Large intestine (tissue), 3 donors: Measurements from ENCODE around the gene CRB2. TPM values are rescaled to one million over a fixed set of nuclear protein-coding genes. Genes with fewer than 3 reads are reported as not detected.

Source experiments
- DNase-seq, 2 donors: peaks; one replicate each; pipeline versions ENCODE4 v3.0.0 to v3.0.0-alpha.2; 2013
- H3K27ac ChIP-seq: one replicate; pipeline ENCODE4 v1.5.1; 2013; ENCODE audit warnings: low read length
- H3K27me3 ChIP-seq: 2 replicates; pipeline ENCODE4 v1.6.1; 2013; ENCODE audit warnings: low read length; ENCODE audit not compliant: control insufficient read depth, insufficient read depth
- H3K36me3 ChIP-seq: 2 replicates; pipeline ENCODE4 v1.6.1; 2013; ENCODE audit warnings: low read length; ENCODE audit not compliant: control insufficient read depth, insufficient read depth
- H3K4me1 ChIP-seq: one replicate; pipeline ENCODE4 v1.6.1; 2013; ENCODE audit warnings: low read length; ENCODE audit not compliant: control insufficient read depth, insufficient read depth
- H3K4me3 ChIP-seq: one replicate; pipeline ENCODE4 v1.5.1; 2013; ENCODE audit warnings: low read length
- H3K9me3 ChIP-seq: one replicate; pipeline ENCODE4 v1.6.1; 2013; ENCODE audit warnings: mild to moderate bottlenecking, low read depth, low read length, moderate library complexity; ENCODE audit not compliant: control insufficient read depth
- WGBS: methylation state at CpG from one replicate; pipeline ENCODE4 v1.1.5; 2013; ENCODE audit warnings: low lambda C conversion rate; ENCODE audit not compliant: insufficient coverage; 5-methylcytosine and 5-hydroxymethylcytosine counted together
- polyA plus RNA-seq: library from polyadenylated mRNA; unstranded; fragments of 120-200 nt; gene quantifications from one replicate; pipeline ENCODE4 v1.2.1, GENCODE V29; 2013

Gene CRB2
- polyA plus RNA-seq, 1 donor, result 2.3 TPM

DNA sequence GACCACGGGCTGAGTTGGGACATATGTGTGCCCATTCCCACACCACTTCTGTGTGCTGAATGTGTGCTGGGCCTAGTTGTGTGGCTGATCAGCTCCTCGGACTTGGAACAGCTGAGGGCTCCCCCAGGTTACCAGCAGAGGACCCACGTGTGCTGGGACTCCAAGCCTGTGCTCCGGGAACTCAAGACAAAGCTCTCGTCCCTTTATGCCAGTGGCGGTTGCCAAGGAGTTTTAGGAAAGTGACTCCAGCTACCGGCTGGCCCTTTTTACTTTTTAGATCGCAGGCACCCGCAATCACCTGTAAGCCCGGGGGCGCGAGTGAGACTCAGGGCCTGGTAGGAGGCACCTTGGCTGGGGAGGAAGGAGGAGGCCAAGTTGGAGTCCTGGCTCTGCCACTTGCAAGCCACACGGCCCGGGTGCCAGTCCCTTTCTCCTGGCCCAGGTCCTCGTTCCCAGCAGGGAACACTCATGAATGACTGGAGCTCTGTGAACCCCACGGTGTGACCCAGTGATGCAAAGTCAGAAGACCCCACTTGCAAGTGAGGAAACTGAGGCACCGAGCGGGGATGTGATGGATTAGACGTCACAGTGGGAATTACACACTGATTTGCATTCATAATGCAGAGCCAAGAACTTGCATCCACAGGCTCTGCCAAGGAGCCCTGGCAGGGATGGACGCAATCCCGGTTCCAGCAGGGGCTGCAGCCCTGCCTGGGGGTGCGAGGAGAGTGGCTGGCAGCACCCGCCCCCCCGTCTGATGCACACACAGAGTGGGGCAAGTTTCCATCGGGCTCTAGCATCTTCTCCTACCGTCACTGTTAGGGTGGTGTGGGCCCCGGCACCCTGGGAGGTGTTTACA is 26.9 kb downstream of the CRB2 start:
- no CpG with 5 or more reads among the region's 27 CpGs for WGBS
- H3K27ac ChIP-seq, result no peak overlapping the region
- no peak overlapping the region for H3K4me3 ChIP-seq
- no peak for DNase-seq
- no peaks in the 10 kb centered on the region for H3K27me3 ChIP-seq
- peaks cover 22% of the 10 kb centered on the region for H3K36me3 ChIP-seq
- no peaks in the 10 kb centered on the region for H3K9me3 ChIP-seq
- no peaks in the 10 kb centered on the region for H3K4me1 ChIP-seq

GRCh38 chr9:123383512-123384170 is 27.6 kb downstream of the CRB2 start:
- WGBS, result no CpG with 5 or more reads among the region's 27 CpGs

DNA sequence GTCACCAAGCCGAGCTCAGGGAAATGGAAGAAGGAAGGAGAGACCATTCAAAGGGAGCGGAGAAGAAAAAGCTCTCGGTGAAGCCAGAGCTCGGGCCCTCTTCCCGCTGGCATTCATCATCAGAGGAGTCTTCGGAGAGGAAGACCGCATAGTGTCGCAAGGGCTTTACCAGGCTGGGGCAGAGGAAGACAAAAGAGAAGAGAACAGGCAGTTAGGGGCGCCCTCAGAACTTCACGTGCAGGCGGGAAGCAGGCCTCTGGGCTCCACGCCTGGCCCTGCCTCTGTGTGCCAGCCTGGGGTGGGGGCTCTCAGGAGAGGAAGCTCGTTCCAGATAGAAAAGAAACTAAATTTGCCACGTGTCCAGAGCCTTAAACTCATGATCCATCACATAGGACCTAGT is 31.7 kb downstream of the CRB2 start:
- Histone ChIP-seq H3K4me3 (no peak overlapping the region), H3K27ac (no peak overlapping the region), H3K36me3 (peaks cover 11% of the 10 kb centered on the region), H3K4me1 (no peaks in the 10 kb centered on the region), H3K27me3 (no peaks in the 10 kb centered on the region), H3K9me3 (no peaks in the 10 kb centered on the region)
- no peak for DNase-seq
- no CpG with 5 or more reads among the region's 14 CpGs for WGBS

More at GRCh38 chr9:123383512-123384170, 27.6 kb downstream of the CRB2 start:
- H3K4me1 ChIP-seq, result no peaks in the 10 kb centered on the region
- H3K36me3 ChIP-seq, result peaks cover 22% of the 10 kb centered on the region
- DNase-seq, result no peak
- no peaks in the 10 kb centered on the region for H3K27me3 ChIP-seq
- no peaks in the 10 kb centered on the region for H3K9me3 ChIP-seq
- H3K27ac ChIP-seq, result no peak overlapping the region
- no peak overlapping the region for H3K4me3 ChIP-seq

- WGBS, result no CpG with 5 or more reads among the region's 10 CpGs
Observed at GRCh38 chr9:123389070-123389469, 33.1 kb downstream of the CRB2 start.

GRCh38 chr9:123389698-123390097 is 33.7 kb downstream of the CRB2 start:
- WGBS, result no CpG with 5 or more reads among the region's 12 CpGs
- Histone ChIP-seq H3K4me1 (no peaks in the 10 kb centered on the region), H3K27me3 (no peaks in the 10 kb centered on the region), H3K9me3 (no peaks in the 10 kb centered on the region), H3K27ac (no peak overlapping the region), H3K4me3 (no peak overlapping the region), H3K36me3 (peaks cover 3% of the 10 kb centered on the region)
- no peak for DNase-seq

More at GRCh38 chr9:123389070-123389469, 33.1 kb downstream of the CRB2 start:
- no peak overlapping the region for H3K4me3 ChIP-seq
- no peak overlapping the region for H3K27ac ChIP-seq
- H3K4me1 ChIP-seq, result no peaks in the 10 kb centered on the region
- H3K27me3 ChIP-seq, result no peaks in the 10 kb centered on the region
- no peaks in the 10 kb centered on the region for H3K36me3 ChIP-seq
- H3K9me3 ChIP-seq, result no peaks in the 10 kb centered on the region
- DNase-seq, result no peak

DNA sequence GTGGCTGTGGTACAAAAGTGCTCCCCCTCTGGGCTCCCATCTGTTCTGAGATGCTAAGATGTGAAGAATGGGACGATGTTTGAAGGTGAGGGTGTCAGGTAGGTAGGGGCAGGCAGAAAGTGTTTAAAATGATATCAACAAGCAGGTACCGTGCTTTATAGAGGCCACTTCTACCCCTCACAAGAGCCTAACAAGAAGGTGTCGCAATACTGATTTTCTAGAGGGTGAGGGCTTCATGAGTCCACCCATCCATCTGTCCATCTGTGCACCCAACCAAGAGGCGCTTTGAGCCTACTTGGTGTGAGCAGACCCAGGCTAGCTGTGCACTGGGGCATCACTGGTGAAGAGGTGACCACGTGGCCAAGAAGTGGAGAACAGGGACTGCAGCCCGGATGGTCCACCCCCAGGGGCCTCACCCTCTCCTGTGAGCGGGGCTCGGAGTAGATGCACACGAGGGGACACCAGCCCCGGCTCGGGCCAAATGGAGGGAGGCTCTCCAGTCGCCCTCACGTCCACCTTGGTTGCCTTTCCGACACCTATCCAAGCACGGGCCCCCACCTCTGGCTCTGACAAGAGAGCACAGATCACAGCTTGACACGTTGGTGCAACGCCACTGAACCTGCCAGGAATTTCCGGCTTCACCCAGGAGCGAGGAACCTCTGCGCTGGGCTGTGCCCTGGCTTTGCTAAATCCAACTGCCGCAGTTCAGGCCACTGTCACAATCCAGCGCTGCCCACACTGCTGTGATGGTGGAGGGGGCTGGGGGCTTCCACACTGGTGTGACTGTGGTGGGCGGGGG is 34.5 kb downstream of the CRB2 start:
- no peak for DNase-seq
- 100% methylated on average over 1 of the region's 23 CpGs for WGBS
- H3K4me1 ChIP-seq, result no peaks in the 10 kb centered on the region
- no peaks in the 10 kb centered on the region for H3K9me3 ChIP-seq
- no peak overlapping the region for H3K27ac ChIP-seq
- H3K27me3 ChIP-seq, result no peaks in the 10 kb centered on the region
- no peak overlapping the region for H3K4me3 ChIP-seq
- H3K36me3 ChIP-seq, result peaks cover 3% of the 10 kb centered on the region

DNA sequence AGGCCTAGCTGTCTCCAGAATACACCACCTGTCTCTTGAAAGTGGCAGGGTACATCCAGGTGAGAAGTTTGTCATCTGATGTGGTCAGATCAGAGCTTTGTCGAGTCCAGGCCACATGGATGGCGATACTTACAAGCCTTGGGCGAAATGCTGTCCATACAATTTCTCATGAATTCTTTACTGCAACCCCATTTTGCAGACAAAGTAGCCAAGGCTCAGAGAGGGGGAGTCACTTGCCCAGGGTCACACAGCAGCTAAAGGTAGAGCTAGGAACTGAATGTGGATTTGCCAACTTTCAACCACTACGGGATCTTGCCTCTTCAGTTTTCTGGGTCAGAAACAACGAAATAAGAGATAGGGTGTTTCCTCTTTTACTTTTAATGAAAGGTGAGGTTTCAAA is 35.2 kb downstream of the CRB2 start:
- no peak for DNase-seq
- no peak overlapping the region for H3K27ac ChIP-seq
- H3K4me3 ChIP-seq, result no peak overlapping the region
- peaks cover 4% of the 10 kb centered on the region for H3K36me3 ChIP-seq
- no peaks in the 10 kb centered on the region for H3K27me3 ChIP-seq
- no peaks in the 10 kb centered on the region for H3K4me1 ChIP-seq
- WGBS, result no CpG with 5 or more reads among the region's 5 CpGs
- H3K9me3 ChIP-seq, result no peaks in the 10 kb centered on the region

DNA sequence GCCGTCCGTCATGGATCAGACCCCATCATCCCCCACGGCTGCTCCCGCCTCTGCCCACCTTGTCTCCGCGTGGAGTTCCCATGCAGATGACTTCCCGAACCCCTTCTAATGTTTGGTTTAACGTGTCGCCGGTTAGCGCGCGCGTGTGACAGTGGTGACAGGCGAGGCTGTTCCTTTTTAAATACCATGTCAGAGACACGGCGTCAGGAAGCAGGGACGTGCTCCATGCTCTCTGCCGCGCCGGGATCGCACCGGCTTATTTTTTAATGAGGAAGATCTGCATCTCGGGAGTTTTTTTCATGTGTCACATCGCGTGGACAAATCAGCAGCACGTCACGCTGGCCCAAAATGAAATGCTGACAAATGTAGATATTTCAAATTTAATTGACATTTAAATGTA is 35.9 kb downstream of the CRB2 start:
- H3K36me3 ChIP-seq, result peaks cover 7% of the 10 kb centered on the region
- WGBS, result no CpG with 5 or more reads among the region's 28 CpGs
- H3K27me3 ChIP-seq, result no peaks in the 10 kb centered on the region
- DNase-seq, result no peak
- H3K4me1 ChIP-seq, result no peaks in the 10 kb centered on the region
- no peak overlapping the region for H3K4me3 ChIP-seq
- H3K27ac ChIP-seq, result no peak overlapping the region
- no peaks in the 10 kb centered on the region for H3K9me3 ChIP-seq

DNA sequence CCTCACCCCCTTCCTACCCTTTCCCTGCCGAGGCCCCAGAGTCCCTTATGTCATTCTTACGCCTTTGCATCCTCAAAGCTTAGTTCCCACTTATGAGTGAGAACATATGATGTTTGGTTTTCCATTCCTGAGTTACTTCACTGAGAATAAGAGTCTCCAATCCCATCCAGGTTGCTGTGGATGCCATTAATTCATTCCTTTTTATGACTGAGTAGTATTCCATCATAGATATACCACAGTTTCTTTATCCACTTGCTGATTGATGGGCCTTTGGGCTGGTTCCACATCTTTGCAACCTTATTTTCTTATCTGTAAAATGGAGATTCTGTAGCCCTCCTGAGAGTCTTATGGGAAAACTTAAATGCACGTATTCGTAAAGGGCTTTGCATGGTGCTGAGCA is 36.8 kb downstream of the CRB2 start:
- WGBS, result no CpG with 5 or more reads among the region's 4 CpGs
- DNase-seq, result no peak
- H3K4me3 ChIP-seq, result no peak overlapping the region
- no peaks in the 10 kb centered on the region for H3K9me3 ChIP-seq
- no peak overlapping the region for H3K27ac ChIP-seq
- no peaks in the 10 kb centered on the region for H3K27me3 ChIP-seq
- H3K4me1 ChIP-seq, result no peaks in the 10 kb centered on the region
- H3K36me3 ChIP-seq, result peaks cover 7% of the 10 kb centered on the region
